GM23248 (cell line): ENCODE measurements around the gene C20orf141. TPM values are rescaled to one million over a fixed set of nuclear protein-coding genes. Genes with fewer than 3 reads are reported as not detected.

Source experiments
- DNase-seq: peaks from one replicate; pipeline ENCODE4 v3.0.0-alpha.2; 2015
- H2AFZ ChIP-seq: fragments of 200-600 bp; sonication (generic); 2 replicates; pipeline ENCODE4 v1.6.1; 2016; ENCODE audit warnings: antibody characterized with exemption
- H3F3A ChIP-seq: fragments of 200-600 bp; sonication (generic); 2 replicates; pipeline ENCODE4 v1.6.1; 2016; ENCODE audit warnings: mild to moderate bottlenecking, antibody characterized with exemption, mixed run types; ENCODE audit not compliant: insufficient read depth
- H3K27ac ChIP-seq: fragments of 200-600 bp; sonication (generic); 2 replicates; pipeline ENCODE4 v1.5.1; 2016; ENCODE audit warnings: mild to moderate bottlenecking
- H3K27me3 ChIP-seq: fragments of 200-600 bp; sonication (generic); replicated peaks from 2 replicates; pipeline ENCODE4 v1.6.1; 2016; ENCODE audit warnings: mild to moderate bottlenecking; ENCODE audit not compliant: insufficient read depth
- H3K36me3 ChIP-seq: fragments of 200-600 bp; sonication (generic); 2 replicates; pipeline ENCODE4 v1.6.1; 2016; ENCODE audit warnings: low read depth, mild to moderate bottlenecking
- H3K4me1 ChIP-seq: fragments of 200-600 bp; sonication (generic); 2 replicates; pipeline ENCODE4 v1.6.1; 2016; ENCODE audit warnings: mild to moderate bottlenecking; ENCODE audit not compliant: insufficient read depth
- H3K4me2 ChIP-seq: fragments of 200-600 bp; sonication (generic); one replicate; pipeline ENCODE4 v1.6.1; 2016; ENCODE audit warnings: mild to moderate bottlenecking; ENCODE audit not compliant: unreplicated experiment
- H3K4me3 ChIP-seq: fragments of 200-600 bp; sonication (generic); 2 replicates; pipeline ENCODE4 v1.5.1; 2016; ENCODE audit warnings: mild to moderate bottlenecking
- H3K79me2 ChIP-seq: fragments of 200-600 bp; sonication (generic); 2 replicates; pipeline ENCODE4 v1.6.1; 2016; ENCODE audit warnings: mild to moderate bottlenecking; ENCODE audit not compliant: insufficient read depth
- H3K9ac ChIP-seq: fragments of 200-600 bp; sonication (generic); 2 replicates; pipeline ENCODE4 v1.6.1; 2016; ENCODE audit warnings: mild to moderate bottlenecking
- H3K9me2 ChIP-seq: fragments of 200-600 bp; sonication (generic); 2 replicates; pipeline ENCODE4 v1.6.1; 2016; ENCODE audit warnings: mixed run types, mild to moderate bottlenecking, moderate library complexity; ENCODE audit not compliant: insufficient read depth
- H3K9me3 ChIP-seq: fragments of 200-600 bp; sonication (generic); one replicate; pipeline ENCODE4 v1.6.1; 2017; ENCODE audit warnings: low read depth
- H4K20me1 ChIP-seq: fragments of 200-600 bp; sonication (generic); 2 replicates; pipeline ENCODE4 v1.6.0; 2016; ENCODE audit not compliant: insufficient read depth
- EZH2 ChIP-seq: fragments of 200-600 bp; sonication (generic); IDR thresholded peaks from 2 replicates; pipeline ENCODE4 v1.6.1; 2018; ENCODE audit warnings: antibody characterized with exemption, mild to moderate bottlenecking; ENCODE audit not compliant: insufficient read depth, poor library complexity, severe bottlenecking
- EZH2phosphoT487 ChIP-seq: fragments of 200-600 bp; sonication (generic); IDR thresholded peaks from 2 replicates; pipeline ENCODE4 v1.6.1; 2018; ENCODE audit warnings: antibody characterized with exemption, moderate library complexity, mild to moderate bottlenecking, low read depth; ENCODE audit not compliant: insufficient read depth
- WGBS, 2 experiments: methylation state at CpG; one replicate each; pipeline ENCODE4 v1.1.6; 2015 to 2017; ENCODE audit warnings: low lambda C conversion rate in 2 of 2, low coverage in 1 of 2; ENCODE audit errors: missing lambda C conversion rate in 2 of 2; 5-methylcytosine and 5-hydroxymethylcytosine counted together
- in situ Hi-C: fragments of 300-500 bp; cut with MboI; formaldehyde crosslinking; loops from 2 replicates; pipeline ENCODE4 v1.15.0; 2020
- polyA plus RNA-seq: library from polyadenylated mRNA; unstranded; fragments of >200 nt; fragmentation: Nextera tagmentation; extraction: Ambion mirVana; gene quantifications from 2 replicates; pipeline ENCODE4 v1.2.1, GENCODE V29; 2016
- total RNA-seq: library from RNA; depleted of rRNA; stranded (reverse); fragments of >200 nt; shearing (Covaris generic); gene quantifications from 2 replicates; pipeline ENCODE4 v1.2.3, GENCODE V29; 2014

C20orf141 gene
- total and polyA plus RNA-seq, 2 experiments from 2014 or later = not detected

DNA sequence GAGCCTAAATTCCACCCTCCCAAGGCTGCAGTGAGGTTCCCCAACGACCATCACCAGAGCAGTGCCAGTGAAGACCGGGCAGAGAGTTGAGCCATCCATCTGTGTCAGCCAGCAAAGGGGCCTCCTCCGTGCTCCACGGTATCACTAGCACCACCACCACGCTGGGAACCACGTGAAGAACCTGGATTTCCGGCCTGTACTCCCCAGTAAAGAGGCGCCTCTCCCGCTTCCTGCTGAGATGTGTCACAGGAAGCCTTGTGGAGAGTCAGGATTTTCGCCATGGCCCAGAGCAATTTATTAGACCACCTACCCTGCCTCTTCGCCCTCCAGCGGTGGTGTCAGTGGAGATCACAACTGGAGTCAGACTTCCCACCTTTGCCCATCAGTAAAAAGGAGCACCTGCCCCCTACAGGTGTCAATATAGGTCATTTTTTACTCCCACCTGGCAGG, 43.1 kb upstream of the C20orf141 start:
- DNase-seq = no peak
- Histone ChIP-seq H3K9me2 (no peaks in the 10 kb centered on the region), H3K27me3 (peaks cover 27% of the 10 kb centered on the region), H3K9ac (no peak overlapping the region), H3K4me2 (no peak overlapping the region), H3K9me3 (no peaks in the 10 kb centered on the region), H3K4me3 (no peak overlapping the region), H3K36me3 (no peaks in the 10 kb centered on the region), H3F3A (no peaks in the 10 kb centered on the region), H3K79me2 (no peaks in the 10 kb centered on the region), H3K27ac (no peak overlapping the region), H2AFZ (no peak overlapping the region), H3K4me1 (peaks cover 9% of the 10 kb centered on the region; the same call in 1 of the 2 replicates), H4K20me1 (no peaks in the 10 kb centered on the region)
- in situ Hi-C loops = no loop called here
- 48 to 55% methylated on average over 12 of the region's 12 CpGs for WGBS, 2 experiments
- TF ChIP-seq EZH2 = no peak
- TF ChIP-seq EZH2phosphoT487 = no peak

GRCh38 chr20:2773812-2774211, 41.0 kb upstream of the C20orf141 start:
- in situ Hi-C loops = no loop called here
- WGBS, 2 experiments = 53 to 67% methylated on average over 9 of the region's 9 CpGs
- Histone ChIP-seq H3K9me2 (no peaks in the 10 kb centered on the region), H3K4me1 (no peaks in the 10 kb centered on the region), H3K27me3 (peaks cover 27% of the 10 kb centered on the region), H3K79me2 (no peaks in the 10 kb centered on the region), H3K4me2 (no peak overlapping the region), H3K9ac (no peak overlapping the region), H3K27ac (no peak overlapping the region), H3K4me3 (no peak overlapping the region), H3F3A (no peaks in the 10 kb centered on the region), H3K36me3 (no peaks in the 10 kb centered on the region), H2AFZ (no peak overlapping the region), H4K20me1 (no peaks in the 10 kb centered on the region), H3K9me3 (no peaks in the 10 kb centered on the region)
- no peak for DNase-seq
- TF ChIP-seq EZH2 = no peak
- no peak for TF ChIP-seq EZH2phosphoT487

GRCh38 chr20:2775139-2775538, 39.6 kb upstream of the C20orf141 start:
- in situ Hi-C loops = no loop called here

GRCh38 chr20:2778602-2779321, 36.0 kb upstream of the C20orf141 start:
- H3K79me2 ChIP-seq = no peaks in the 10 kb centered on the region
- H3K27me3 ChIP-seq = peaks cover 38% of the 10 kb centered on the region
- no peak overlapping the region for H3K27ac ChIP-seq
- TF ChIP-seq EZH2 (no peak), EZH2phosphoT487 (no peak)
- no peak overlapping the region for H3K4me3 ChIP-seq
- H3K9me2 ChIP-seq = no peaks in the 10 kb centered on the region
- no peaks in the 10 kb centered on the region for H3K36me3 ChIP-seq
- no peaks in the 10 kb centered on the region for H3K4me1 ChIP-seq
- H2AFZ ChIP-seq = no peak overlapping the region
- no peak for DNase-seq
- no peaks in the 10 kb centered on the region for H3K9me3 ChIP-seq
- WGBS, 2 experiments = 64 to 73% methylated on average over 10 of the region's 10 CpGs
- in situ Hi-C loops = no loop called here
- H4K20me1 ChIP-seq = no peaks in the 10 kb centered on the region
- no peaks in the 10 kb centered on the region for H3F3A ChIP-seq
- no peak overlapping the region for H3K9ac ChIP-seq
- H3K4me2 ChIP-seq = no peak overlapping the region

More at GRCh38 chr20:2775139-2775538, 39.6 kb upstream of the C20orf141 start:
- H3K9ac ChIP-seq = no peak overlapping the region
- no peaks in the 10 kb centered on the region for H3K9me3 ChIP-seq
- H3K79me2 ChIP-seq = no peaks in the 10 kb centered on the region
- no peaks in the 10 kb centered on the region for H3K9me2 ChIP-seq
- no peak for DNase-seq
- H4K20me1 ChIP-seq = no peaks in the 10 kb centered on the region
- H3F3A ChIP-seq = no peaks in the 10 kb centered on the region
- H3K36me3 ChIP-seq = no peaks in the 10 kb centered on the region
- WGBS, 2 experiments = 8 to 13% methylated on average over 3 of the region's 3 CpGs
- no peak overlapping the region for H3K27ac ChIP-seq
- TF ChIP-seq EZH2phosphoT487 = no peak
- no peak for TF ChIP-seq EZH2
- H3K27me3 ChIP-seq = peaks cover 32% of the 10 kb centered on the region
- H3K4me1 ChIP-seq = no peaks in the 10 kb centered on the region
- H2AFZ ChIP-seq = no peak overlapping the region
- no peak overlapping the region for H3K4me2 ChIP-seq
- H3K4me3 ChIP-seq = no peak overlapping the region

DNA sequence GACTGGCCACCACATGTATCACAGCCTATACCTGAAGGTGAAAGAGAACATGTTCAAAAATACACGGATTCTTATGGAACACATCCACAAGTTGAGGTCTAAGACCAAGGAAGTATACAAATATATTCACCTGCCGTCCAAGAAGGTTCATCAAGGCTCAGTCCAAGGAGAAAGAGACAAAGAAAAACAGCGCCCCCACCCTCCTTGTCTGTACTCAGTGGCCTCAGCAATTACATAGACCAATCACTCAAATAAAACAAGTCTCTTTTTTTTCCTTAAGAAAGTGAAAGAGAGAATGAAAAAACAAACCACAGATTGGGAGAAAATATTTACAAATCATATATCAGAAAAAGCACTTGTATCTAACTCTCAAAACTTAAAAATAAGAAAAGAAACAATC, 33.8 kb upstream of the C20orf141 start:
- Histone ChIP-seq H2AFZ (no peak overlapping the region), H3K9ac (no peak overlapping the region), H3K9me2 (no peaks in the 10 kb centered on the region), H3F3A (no peaks in the 10 kb centered on the region), H3K79me2 (no peaks in the 10 kb centered on the region), H3K27me3 (peaks cover 47% of the 10 kb centered on the region), H3K27ac (no peak overlapping the region), H3K4me1 (no peaks in the 10 kb centered on the region), H4K20me1 (no peaks in the 10 kb centered on the region), H3K9me3 (no peaks in the 10 kb centered on the region), H3K4me3 (no peak overlapping the region), H3K36me3 (no peaks in the 10 kb centered on the region), H3K4me2 (no peak overlapping the region)
- DNase-seq = no peak
- 17 to 27% methylated on average over 3 of the region's 3 CpGs for WGBS, 2 experiments
- in situ Hi-C loops = no loop called here
- no peak for TF ChIP-seq EZH2
- TF ChIP-seq EZH2phosphoT487 = no peak
